Esophagus muscularis mucosa (tissue), 4 donors: ENCODE results near the gene XIST. TPM values are rescaled to one million over a fixed set of nuclear protein-coding genes. Genes with fewer than 3 reads are reported as not detected.
"Not testable (repeated sequence)": the region's sequence is repeated elsewhere in the genome, so short reads cannot be mapped to it uniquely, and the experiment has no call there.

Experiments
- DNase-seq: peaks from one replicate; pipeline ENCODE4 v3.0.0-alpha.2; 2017; ENCODE audit errors: extremely low spot score
- H3K27ac ChIP-seq, 4 donors: fragments of 200-600 bp; sonication (generic); replicated peaks in 1 of 4; 1 replicate in 3 of 4; 2 replicates in 1 of 4; pipeline ENCODE4 v1.5.1; 2016 to 2019; ENCODE audit warnings: mild to moderate bottlenecking in 1 of 4
- H3K27me3 ChIP-seq, 4 donors: fragments of 200-600 bp; sonication (generic); one replicate each; pipeline versions ENCODE4 v1.5.1 to v1.6.0; 2016 to 2019
- H3K36me3 ChIP-seq, 4 donors: fragments of 200-600 bp; sonication (generic); one replicate each; pipeline ENCODE4 v1.5.1; 2016 to 2019
- H3K4me1 ChIP-seq, 4 donors: fragments of 200-600 bp; sonication (generic); one replicate each; pipeline ENCODE4 v1.5.1; 2016 to 2019
- H3K4me3 ChIP-seq, 4 donors: fragments of 200-600 bp; sonication (generic); 1 replicate in 2 of 4; 2 replicates in 2 of 4; pipeline ENCODE4 v1.5.1; 2016 to 2019; ENCODE audit warnings: mild to moderate bottlenecking in 4 of 4, moderate library complexity in 1 of 4
- H3K9me3 ChIP-seq, 4 donors: fragments of 200-600 bp; sonication (generic); 1 replicate in 3 of 4; 2 replicates in 1 of 4; pipeline ENCODE4 v1.5.1; 2016 to 2019
- EP300 ChIP-seq: sonication (generic); formaldehyde crosslinking; IDR thresholded peaks from one replicate; pipeline ENCODE4 v1.6.1; 2017; ENCODE audit warnings: antibody characterized with exemption
- POLR2A ChIP-seq: fragments of 450-650 bp; IDR thresholded peaks from one replicate; pipeline ENCODE4 v1.6.1; 2017; ENCODE audit warnings: antibody characterized with exemption, moderate library complexity, mild to moderate bottlenecking, low read depth
- POLR2AphosphoS5 ChIP-seq, 2 donors: sonication (generic); formaldehyde crosslinking; IDR thresholded peaks; one replicate each; pipeline ENCODE4 v1.6.1; 2017; ENCODE audit warnings: antibody characterized with exemption in 2 of 2
- WGBS: methylation state at CpG from one replicate; pipeline ENCODE4 v1.1.5; 2018; 5-methylcytosine and 5-hydroxymethylcytosine counted together
- intact Hi-C: fragments of 100-400 bp; cut with DNase I; formaldehyde crosslinking; loops from one replicate; pipeline ENCODE4 v1.15.1; 2023
- total RNA-seq, 4 donors: library from RNA; depleted of rRNA; stranded (reverse); fragments of >200 nt; gene quantifications; one replicate each; pipeline versions ENCODE4 v1.1.0 to v1.2.1, GENCODE V29; 2016
- TF ChIP-seq, protein P1 (sequence below), 3 experiments: fragments of 200-600 bp in 2 of 3; fragments of 450-650 bp in 1 of 3; sonication (generic) in 2 of 3; IDR thresholded peaks; one replicate each; pipeline ENCODE4 v1.5.1; 2017 to 2019; ENCODE audit warnings: antibody characterized with exemption in 3 of 3, mild to moderate bottlenecking in 2 of 3, moderate library complexity in 1 of 3

XIST gene
- total RNA-seq, 4 donors from 2014 or later, result 1.3 to 130 (median 39.4) TPM

DNA sequence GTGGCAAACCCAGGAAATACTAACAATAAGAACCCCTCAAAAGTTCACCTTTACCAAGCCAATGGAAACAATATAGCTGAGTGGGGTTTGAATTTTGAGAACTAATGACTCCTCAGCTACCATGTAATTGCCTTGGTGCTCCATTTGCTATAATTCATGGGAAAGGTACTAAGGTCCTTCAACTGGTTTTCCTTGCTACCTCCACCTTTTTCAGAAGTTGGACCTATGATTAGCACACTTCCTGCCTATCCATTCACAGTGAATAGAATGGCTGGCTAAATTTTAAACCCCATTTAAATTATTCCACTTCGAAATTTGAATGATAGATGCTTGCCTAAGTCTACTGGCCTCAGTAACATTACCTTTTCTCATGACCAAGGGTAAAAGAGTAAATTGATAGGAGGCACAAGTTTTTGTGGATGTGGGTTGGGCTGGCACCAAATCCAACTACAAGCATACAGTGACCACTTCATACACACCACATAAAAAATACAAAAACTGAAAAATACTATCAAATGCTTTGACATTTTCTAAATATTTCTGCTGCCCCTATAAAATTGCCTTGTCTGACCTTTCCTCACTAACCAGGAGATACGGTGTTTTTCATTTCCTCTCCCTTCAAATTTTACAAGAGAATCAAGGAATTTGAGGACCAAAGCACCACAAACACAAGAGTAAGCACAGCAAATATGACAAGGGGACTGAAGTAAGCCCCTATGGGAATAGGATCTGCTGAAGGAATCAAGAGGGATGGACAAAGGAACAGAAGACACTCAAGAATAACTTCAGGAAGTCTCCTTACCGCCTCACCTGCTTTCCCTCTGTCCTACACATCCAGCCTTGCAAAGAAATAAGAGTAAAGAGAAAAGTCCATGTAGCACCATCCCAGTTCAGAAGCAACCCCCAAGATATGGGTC, 34.1 kb downstream of the XIST start:
- peaks cover 0 to 8% (median 0%) of the 10 kb centered on the region in 4 donors for H3K36me3 ChIP-seq
- TF ChIP-seq POLR2A (no peak), EP300 (no peak)
- TF ChIP-seq, protein P1, sequence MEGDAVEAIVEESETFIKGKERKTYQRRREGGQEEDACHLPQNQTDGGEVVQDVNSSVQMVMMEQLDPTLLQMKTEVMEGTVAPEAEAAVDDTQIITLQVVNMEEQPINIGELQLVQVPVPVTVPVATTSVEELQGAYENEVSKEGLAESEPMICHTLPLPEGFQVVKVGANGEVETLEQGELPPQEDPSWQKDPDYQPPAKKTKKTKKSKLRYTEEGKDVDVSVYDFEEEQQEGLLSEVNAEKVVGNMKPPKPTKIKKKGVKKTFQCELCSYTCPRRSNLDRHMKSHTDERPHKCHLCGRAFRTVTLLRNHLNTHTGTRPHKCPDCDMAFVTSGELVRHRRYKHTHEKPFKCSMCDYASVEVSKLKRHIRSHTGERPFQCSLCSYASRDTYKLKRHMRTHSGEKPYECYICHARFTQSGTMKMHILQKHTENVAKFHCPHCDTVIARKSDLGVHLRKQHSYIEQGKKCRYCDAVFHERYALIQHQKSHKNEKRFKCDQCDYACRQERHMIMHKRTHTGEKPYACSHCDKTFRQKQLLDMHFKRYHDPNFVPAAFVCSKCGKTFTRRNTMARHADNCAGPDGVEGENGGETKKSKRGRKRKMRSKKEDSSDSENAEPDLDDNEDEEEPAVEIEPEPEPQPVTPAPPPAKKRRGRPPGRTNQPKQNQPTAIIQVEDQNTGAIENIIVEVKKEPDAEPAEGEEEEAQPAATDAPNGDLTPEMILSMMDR (IDR thresholded peaks at IDR 0.05), result no peak
- H3K4me1 ChIP-seq, result no peaks in the 10 kb centered on the region
- no peak for DNase-seq
- intact Hi-C loops, result no loop called here
- no peaks in the 10 kb centered on the region for H3K9me3 ChIP-seq
- no peaks in the 10 kb centered on the region for H3K27me3 ChIP-seq
- no peak overlapping the region for H3K4me3 ChIP-seq
- H3K27ac ChIP-seq, result no peak overlapping the region
- WGBS, result 93% methylated on average over 3 of the region's 3 CpGs

DNA sequence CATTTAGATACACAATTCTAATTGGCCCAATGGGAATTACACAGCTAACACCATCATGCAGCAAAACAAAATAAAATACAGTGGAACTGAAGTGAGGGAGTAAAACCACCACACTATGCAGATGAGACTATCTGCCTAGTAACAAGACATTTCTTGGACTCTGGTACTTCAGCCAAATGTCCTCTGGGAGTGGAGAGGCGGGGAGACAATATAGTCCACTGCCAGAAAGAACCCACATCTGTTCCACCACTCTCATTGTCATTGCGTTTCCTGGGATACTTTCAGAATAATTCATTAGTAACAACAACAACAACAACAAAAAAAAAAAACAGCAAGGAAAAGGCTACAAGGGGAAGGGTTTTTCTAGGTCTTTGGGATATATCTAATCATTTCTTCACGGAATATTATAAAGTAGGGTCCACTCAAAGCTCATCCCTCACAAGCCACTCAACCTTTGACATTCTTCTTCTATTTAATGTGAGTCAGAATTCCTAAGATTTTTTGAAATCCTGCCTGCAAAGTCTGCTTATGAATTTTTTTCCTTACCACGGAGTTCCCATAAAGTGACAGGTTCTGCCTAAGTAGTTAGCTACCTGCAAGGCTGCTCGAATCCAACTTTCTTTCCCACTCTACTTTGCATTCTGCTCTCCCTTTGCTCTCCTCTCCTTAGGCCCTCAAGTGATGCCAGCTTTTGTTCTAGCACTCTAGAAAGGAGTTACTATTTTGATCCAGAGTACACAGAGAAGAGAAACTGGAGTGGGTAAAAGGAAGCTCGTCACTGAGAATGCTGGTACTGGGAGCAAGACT, 34.9 kb downstream of the XIST start:
- H3K9me3 ChIP-seq, result no peaks in the 10 kb centered on the region
- no peak for DNase-seq
- no peaks in the 10 kb centered on the region for H3K4me1 ChIP-seq
- H3K4me3 ChIP-seq, result no peak overlapping the region
- H3K27ac ChIP-seq, result no peak overlapping the region
- H3K36me3 ChIP-seq, result peaks cover 0 to 7% (median 0%) of the 10 kb centered on the region in 4 donors
- no peaks in the 10 kb centered on the region for H3K27me3 ChIP-seq
- 71% methylated on average over 6 of the region's 6 CpGs for WGBS
- TF ChIP-seq POLR2A, result no peak
- no peak for TF ChIP-seq POLR2AphosphoS5 (IDR thresholded peaks at IDR 0.05)
- intact Hi-C loops, result no loop called here

DNA sequence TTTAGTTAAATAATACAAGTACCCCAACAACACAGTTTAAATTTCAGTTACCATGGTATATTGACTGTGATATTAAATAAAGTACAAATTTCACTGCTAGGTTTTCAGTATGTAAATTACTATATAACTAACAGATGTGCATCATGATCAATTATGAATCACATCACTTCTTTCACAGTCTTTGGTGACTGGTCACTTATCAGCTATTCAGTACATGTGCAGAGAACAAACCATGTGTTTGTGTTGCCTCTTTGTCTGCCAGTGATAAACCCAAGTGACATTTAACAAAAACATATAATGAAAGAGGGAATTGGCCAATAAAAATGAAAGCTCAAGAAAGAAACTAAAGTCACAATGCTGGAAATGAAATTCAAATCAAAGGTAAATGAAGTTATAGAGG, 40.3 kb downstream of the XIST start:
- Histone ChIP-seq H3K9me3 (no peaks in the 10 kb centered on the region), H3K4me3 (no peak overlapping the region), H3K4me1 (no peaks in the 10 kb centered on the region), H3K27me3 (no peaks in the 10 kb centered on the region), H3K36me3 (no peaks in the 10 kb centered on the region), H3K27ac (no peak overlapping the region)
- intact Hi-C loops, result no loop called here
- no peak for DNase-seq
- TF ChIP-seq, protein P1 (IDR thresholded peaks at IDR 0.05), result no peak
- TF ChIP-seq POLR2A (no peak), POLR2AphosphoS5 (IDR thresholded peaks at IDR 0.05) (no peak), EP300 (no peak)

DNA sequence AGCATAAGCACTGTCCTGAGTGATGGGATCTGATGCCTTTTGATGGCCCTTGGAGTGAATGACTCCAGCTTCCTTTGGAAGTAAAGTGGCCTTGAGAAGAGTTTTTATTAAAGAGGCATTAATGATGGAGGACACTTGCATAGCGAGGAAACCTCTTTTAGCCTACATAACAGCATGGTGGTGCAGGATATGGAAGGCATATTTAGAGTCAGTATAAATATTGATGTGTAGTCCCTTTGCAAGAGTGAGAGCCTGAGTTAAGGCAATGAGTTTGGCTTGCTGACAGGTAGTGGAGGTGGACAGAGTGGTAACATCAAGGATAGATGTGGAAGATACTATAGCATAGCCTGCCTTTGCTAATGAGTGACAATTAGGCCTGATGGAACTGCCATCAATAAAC, 48.4 kb downstream of the XIST start:
- H3K36me3 ChIP-seq, H3K27me3 ChIP-seq: not testable (repeated sequence)
- 83% methylated on average over 1 of the region's 1 CpG for WGBS

DNA sequence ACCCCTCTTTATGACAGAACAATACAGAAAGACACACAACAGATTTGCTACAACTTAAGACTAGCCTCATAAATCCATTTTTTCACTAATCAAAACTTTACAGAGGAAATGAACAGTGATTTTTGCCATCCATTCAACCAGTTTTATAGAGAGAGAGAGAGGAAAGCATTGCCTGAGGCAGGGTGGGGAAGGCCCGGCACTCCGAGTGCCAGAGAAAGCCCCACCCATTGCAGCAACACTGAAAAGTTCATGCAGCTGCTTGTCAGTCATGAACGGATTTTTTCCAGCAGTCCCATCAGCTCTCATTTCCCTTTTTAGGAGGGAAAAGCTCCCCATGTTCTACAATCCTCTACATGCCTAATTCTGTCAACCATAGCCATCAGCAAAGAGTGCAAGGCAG, 52.6 kb downstream of the XIST start:
- Histone ChIP-seq H3K36me3 (no peaks in the 10 kb centered on the region), H3K27ac (no peak overlapping the region), H3K4me3 (no peak overlapping the region), H3K4me1 (no peaks in the 10 kb centered on the region), H3K27me3 (no peaks in the 10 kb centered on the region), H3K9me3 (peaks cover 0 to 4% (median 0%) of the 10 kb centered on the region in 4 donors)
- intact Hi-C loops, result no loop called here
- no peak for DNase-seq
- TF ChIP-seq POLR2AphosphoS5 (IDR thresholded peaks at IDR 0.05) (no peak), EP300 (no peak), POLR2A (no peak)
- TF ChIP-seq, protein P1 (IDR thresholded peaks at IDR 0.05), result no peak
- WGBS, result 21% methylated on average over 3 of the region's 3 CpGs

More for the DNA sequence above, 48.4 kb downstream of the XIST start:
- intact Hi-C loops, DNase-seq, H3K27ac ChIP-seq, H3K9me3 ChIP-seq, H3K4me1 ChIP-seq, H3K4me3 ChIP-seq: not testable (repeated sequence)

DNA sequence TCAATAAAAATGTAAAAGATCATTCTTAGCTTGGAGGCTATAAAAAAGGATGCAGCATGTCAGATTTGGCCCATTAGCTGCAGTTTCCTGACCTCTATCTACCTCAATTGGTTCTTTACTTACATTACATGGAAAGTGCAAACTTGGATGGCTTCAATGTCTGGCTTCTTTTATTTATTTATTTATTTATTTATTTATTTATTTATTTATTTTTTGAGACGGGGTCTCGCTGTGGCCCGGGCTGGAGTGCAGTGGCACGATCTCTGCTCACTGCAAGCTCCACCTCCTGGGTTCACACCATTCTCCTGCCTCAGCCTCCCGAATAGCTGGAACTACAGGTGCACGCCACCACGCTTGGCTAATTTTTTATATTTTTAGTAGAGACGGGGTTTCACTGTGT, 60.0 kb downstream of the XIST start:
- H3K4me3 ChIP-seq, H3K27ac ChIP-seq, DNase-seq, intact Hi-C loops, H3K4me1 ChIP-seq, H3K36me3 ChIP-seq, H3K27me3 ChIP-seq: not testable (repeated sequence)
- peaks cover 0 to 13% (median 0%) of the 10 kb centered on the region in 4 donors for H3K9me3 ChIP-seq
- WGBS, result 96% methylated on average over 8 of the region's 8 CpGs
